Measurements from ENCODE around the gene ESRRA. TPM values are rescaled to one million over a fixed set of nuclear protein-coding genes. Genes with fewer than 3 reads are reported as not detected.

ESRRA gene
- polyA plus RNA-seq, 1 donor from 2014 or later = 29.0 TPM

DNA sequence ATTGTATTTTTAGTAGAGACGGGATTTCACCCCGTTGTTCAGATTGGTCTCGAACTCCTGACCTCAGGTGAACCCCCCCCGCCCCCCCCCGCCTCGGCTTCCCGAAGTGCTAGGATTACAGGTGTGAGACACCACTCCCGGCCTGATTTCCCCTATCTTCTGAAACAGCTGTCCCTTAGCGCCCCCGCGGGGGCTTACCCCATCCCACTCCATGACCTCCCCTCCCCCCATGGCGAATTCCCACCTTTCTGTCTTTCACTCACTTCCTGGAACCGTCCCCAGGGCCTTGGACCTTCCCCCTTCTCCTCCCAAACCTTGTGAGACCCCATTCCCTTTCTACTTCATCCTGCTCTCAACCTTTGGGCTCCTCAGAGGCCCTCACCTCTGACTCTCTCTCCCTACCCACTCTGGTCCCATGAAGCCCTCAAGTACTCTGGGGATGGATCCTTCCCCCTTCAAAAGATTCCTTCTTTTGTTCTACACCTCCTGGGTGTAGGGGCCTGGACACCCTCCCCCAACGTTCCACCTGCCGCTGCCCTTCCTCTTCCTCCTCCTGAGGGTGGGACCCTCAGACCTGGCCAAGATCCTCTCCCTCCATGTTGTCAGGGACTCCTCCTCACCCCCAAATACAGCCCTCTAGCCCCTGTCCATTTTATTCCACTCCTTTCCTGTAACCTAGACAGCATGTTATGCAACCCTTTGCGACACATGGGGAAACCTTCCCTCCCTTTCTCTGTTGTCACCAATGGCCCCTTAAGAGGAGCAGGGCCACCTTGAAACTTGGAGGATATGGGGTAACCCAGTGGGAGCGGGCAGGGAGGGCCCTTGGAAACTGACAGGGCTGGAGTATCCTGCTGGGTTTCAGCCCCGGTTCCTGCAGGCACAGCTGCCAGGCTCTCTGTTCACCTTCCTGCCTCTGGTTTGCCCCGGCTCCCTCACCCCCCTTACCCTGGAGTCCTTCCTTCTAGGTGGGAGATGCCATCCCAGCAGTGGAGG is 13.7 kb downstream of the ESRRA start:
- Histone ChIP-seq H3K9me3 (ENCODE audit: low read length) (no peaks in the 10 kb centered on the region), H2AFZ (ENCODE audit: low read depth, low read length) (no peak overlapping the region), H3K4me3 (ENCODE audit: low read length) (peak overlapping the region; percentile 99), H3K9ac (ENCODE audit: low read length) (peak overlapping the region; percentile 99), H3K9me2 (ENCODE audit: insufficient read depth, low read length) (no peaks in the 10 kb centered on the region), H4K20me1 (ENCODE audit: insufficient read depth) (no peaks in the 10 kb centered on the region), H3K27me3 (ENCODE audit: insufficient read depth, low read depth, low read length) (no peaks in the 10 kb centered on the region), H3K27ac (ENCODE audit: low read length) (peak overlapping the region; percentile 98), H3K4me2 (ENCODE audit: low read length) (peak overlapping the region; percentile 78), H3K79me2 (replicated peaks; ENCODE audit: insufficient read depth, low read length) (peaks cover 13% of the 10 kb centered on the region), H3K36me3 (ENCODE audit: insufficient read depth, low read length) (no peaks in the 10 kb centered on the region), H3F3A (ENCODE audit: insufficient read depth, low read length, poor library complexity, severe bottlenecking) (no peaks in the 10 kb centered on the region)
- no peak for TF ChIP-seq EZH2 (IDR thresholded peaks at IDR 0.05; ENCODE audit: borderline replicate concordance, insufficient read depth, low read length, poor library complexity, severe bottlenecking)
- TF ChIP-seq RAD21 (conservative IDR thresholded peaks at IDR 0.05) = no peak
- TF ChIP-seq MXI1 (conservative IDR thresholded peaks at IDR 0.05; ENCODE audit: poor library complexity, severe bottlenecking) = no peak
- no peak for TF ChIP-seq TAF1 (IDR thresholded peaks at IDR 0.05; ENCODE audit: low read depth)
- no peak for TF ChIP-seq POLR2AphosphoS5 (IDR thresholded peaks at IDR 0.05)
- TF ChIP-seq, protein P1, sequence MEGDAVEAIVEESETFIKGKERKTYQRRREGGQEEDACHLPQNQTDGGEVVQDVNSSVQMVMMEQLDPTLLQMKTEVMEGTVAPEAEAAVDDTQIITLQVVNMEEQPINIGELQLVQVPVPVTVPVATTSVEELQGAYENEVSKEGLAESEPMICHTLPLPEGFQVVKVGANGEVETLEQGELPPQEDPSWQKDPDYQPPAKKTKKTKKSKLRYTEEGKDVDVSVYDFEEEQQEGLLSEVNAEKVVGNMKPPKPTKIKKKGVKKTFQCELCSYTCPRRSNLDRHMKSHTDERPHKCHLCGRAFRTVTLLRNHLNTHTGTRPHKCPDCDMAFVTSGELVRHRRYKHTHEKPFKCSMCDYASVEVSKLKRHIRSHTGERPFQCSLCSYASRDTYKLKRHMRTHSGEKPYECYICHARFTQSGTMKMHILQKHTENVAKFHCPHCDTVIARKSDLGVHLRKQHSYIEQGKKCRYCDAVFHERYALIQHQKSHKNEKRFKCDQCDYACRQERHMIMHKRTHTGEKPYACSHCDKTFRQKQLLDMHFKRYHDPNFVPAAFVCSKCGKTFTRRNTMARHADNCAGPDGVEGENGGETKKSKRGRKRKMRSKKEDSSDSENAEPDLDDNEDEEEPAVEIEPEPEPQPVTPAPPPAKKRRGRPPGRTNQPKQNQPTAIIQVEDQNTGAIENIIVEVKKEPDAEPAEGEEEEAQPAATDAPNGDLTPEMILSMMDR (IDR thresholded peaks at IDR 0.05; ENCODE audit: poor library complexity, severe bottlenecking) = no peak
- no peak for TF ChIP-seq SMC3 (conservative IDR thresholded peaks at IDR 0.05; ENCODE audit: poor library complexity)

DNA sequence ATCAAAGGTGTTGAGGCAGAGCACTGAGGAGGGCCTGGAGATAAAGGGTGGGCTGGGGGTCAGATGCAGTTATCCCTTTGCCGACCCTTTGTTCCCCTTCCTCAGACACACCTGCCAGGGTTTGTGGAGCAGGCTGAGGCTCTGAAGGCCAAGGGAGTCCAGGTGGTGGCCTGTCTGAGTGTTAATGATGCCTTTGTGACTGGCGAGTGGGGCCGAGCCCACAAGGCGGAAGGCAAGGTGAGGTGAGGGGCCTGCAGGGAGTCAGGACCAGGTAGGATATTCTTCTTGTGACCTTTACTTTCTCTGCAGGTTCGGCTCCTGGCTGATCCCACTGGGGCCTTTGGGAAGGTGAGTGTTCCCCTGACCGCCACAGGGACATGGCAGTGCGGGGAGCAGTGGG is 15.2 kb downstream of the ESRRA start:
- H3K9me2 ChIP-seq (ENCODE audit: insufficient read depth, low read length) = no peaks in the 10 kb centered on the region
- H3K36me3 ChIP-seq (ENCODE audit: insufficient read depth, low read length) = no peaks in the 10 kb centered on the region
- TF ChIP-seq EZH2 (IDR thresholded peaks at IDR 0.05; ENCODE audit: borderline replicate concordance, insufficient read depth, low read length, poor library complexity, severe bottlenecking) (no peak), SMC3 (conservative IDR thresholded peaks at IDR 0.05; ENCODE audit: poor library complexity) (no peak), RAD21 (conservative IDR thresholded peaks at IDR 0.05) (no peak)
- TF ChIP-seq, protein P2, sequence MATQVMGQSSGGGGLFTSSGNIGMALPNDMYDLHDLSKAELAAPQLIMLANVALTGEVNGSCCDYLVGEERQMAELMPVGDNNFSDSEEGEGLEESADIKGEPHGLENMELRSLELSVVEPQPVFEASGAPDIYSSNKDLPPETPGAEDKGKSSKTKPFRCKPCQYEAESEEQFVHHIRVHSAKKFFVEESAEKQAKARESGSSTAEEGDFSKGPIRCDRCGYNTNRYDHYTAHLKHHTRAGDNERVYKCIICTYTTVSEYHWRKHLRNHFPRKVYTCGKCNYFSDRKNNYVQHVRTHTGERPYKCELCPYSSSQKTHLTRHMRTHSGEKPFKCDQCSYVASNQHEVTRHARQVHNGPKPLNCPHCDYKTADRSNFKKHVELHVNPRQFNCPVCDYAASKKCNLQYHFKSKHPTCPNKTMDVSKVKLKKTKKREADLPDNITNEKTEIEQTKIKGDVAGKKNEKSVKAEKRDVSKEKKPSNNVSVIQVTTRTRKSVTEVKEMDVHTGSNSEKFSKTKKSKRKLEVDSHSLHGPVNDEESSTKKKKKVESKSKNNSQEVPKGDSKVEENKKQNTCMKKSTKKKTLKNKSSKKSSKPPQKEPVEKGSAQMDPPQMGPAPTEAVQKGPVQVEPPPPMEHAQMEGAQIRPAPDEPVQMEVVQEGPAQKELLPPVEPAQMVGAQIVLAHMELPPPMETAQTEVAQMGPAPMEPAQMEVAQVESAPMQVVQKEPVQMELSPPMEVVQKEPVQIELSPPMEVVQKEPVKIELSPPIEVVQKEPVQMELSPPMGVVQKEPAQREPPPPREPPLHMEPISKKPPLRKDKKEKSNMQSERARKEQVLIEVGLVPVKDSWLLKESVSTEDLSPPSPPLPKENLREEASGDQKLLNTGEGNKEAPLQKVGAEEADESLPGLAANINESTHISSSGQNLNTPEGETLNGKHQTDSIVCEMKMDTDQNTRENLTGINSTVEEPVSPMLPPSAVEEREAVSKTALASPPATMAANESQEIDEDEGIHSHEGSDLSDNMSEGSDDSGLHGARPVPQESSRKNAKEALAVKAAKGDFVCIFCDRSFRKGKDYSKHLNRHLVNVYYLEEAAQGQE (IDR thresholded peaks at IDR 0.05; ENCODE audit: borderline replicate concordance) = no peak
- no peak overlapping the region for H3K4me3 ChIP-seq (ENCODE audit: low read length)
- peaks cover 13% of the 10 kb centered on the region for H3K79me2 ChIP-seq (replicated peaks; ENCODE audit: insufficient read depth, low read length)
- H2AFZ ChIP-seq (ENCODE audit: low read depth, low read length) = no peak overlapping the region
- H3K9me3 ChIP-seq (ENCODE audit: low read length) = no peaks in the 10 kb centered on the region
- H3K4me2 ChIP-seq (ENCODE audit: low read length) = no peak overlapping the region
- H3F3A ChIP-seq (ENCODE audit: insufficient read depth, low read length, poor library complexity, severe bottlenecking) = no peaks in the 10 kb centered on the region
- no peaks in the 10 kb centered on the region for H4K20me1 ChIP-seq (ENCODE audit: insufficient read depth)
- no peaks in the 10 kb centered on the region for H3K27me3 ChIP-seq (ENCODE audit: insufficient read depth, low read depth, low read length)
- H3K9ac ChIP-seq (ENCODE audit: low read length) = no peak overlapping the region
- H3K27ac ChIP-seq (ENCODE audit: low read length) = no peak overlapping the region
